ENCODE data around the gene CCDC88C.
A peak's percentile ranks its signal among the peaks of the same experiment; 100 is the strongest.
"Not testable (repeated sequence)": the region's sequence is repeated elsewhere in the genome, so short reads cannot be mapped to it uniquely, and the experiment has no call there.

CCDC88C gene

GRCh38 chr14:91417120-91417982, at the start of gene CCDC88C:
CCDC88C (minus strand) TSS chr14:91417820; CDS start chr14:91417690, 130 bp downstream.
- peak; percentile 76 for DNase-seq (ENCODE audit: low read depth, low spot score)

GRCh38 chr14:91466192-91466591, 48.6 kb upstream of the CCDC88C start:
- no peak for DNase-seq (ENCODE audit: low read depth, low spot score)

- DNase-seq (ENCODE audit: low read depth, low spot score): no peak
These were observed 47.1 kb upstream of the CCDC88C start for GRCh38 chr14:91464615-91465205.

- no peak for DNase-seq (ENCODE audit: low read depth, low spot score)
These were observed 41.0 kb upstream of the CCDC88C start for GRCh38 chr14:91458612-91459011.

- no peak for DNase-seq (ENCODE audit: low read depth, low spot score)
These were observed 38.7 kb upstream of the CCDC88C start for GRCh38 chr14:91456283-91456682.

GRCh38 chr14:91454580-91454979, 37.0 kb upstream of the CCDC88C start:
- DNase-seq (ENCODE audit: low read depth, low spot score): no peak

GRCh38 chr14:91454155-91454554, 36.5 kb upstream of the CCDC88C start:
- no peak for DNase-seq (ENCODE audit: low read depth, low spot score)

- DNase-seq (ENCODE audit: low read depth, low spot score): no peak
These were observed 36.1 kb upstream of the CCDC88C start for GRCh38 chr14:91453744-91454143.

- DNase-seq (ENCODE audit: low read depth, low spot score): no peak
These were observed 26.9 kb upstream of the CCDC88C start for GRCh38 chr14:91444335-91445020.

GRCh38 chr14:91439345-91439744, 21.7 kb upstream of the CCDC88C start:
- no peak for DNase-seq (ENCODE audit: low read depth, low spot score)

GRCh38 chr14:91438845-91439244, 21.2 kb upstream of the CCDC88C start:
- no peak for DNase-seq (ENCODE audit: low read depth, low spot score)

- DNase-seq (ENCODE audit: low read depth, low spot score): not testable (repeated sequence)
These were observed 18.6 kb upstream of the CCDC88C start for GRCh38 chr14:91436266-91436665.

- no peak for DNase-seq (ENCODE audit: low read depth, low spot score)
These were observed 11.8 kb upstream of the CCDC88C start for GRCh38 chr14:91429385-91429784.

- not testable (repeated sequence) for DNase-seq (ENCODE audit: low read depth, low spot score)
These were observed 11.3 kb upstream of the CCDC88C start for GRCh38 chr14:91428931-91429330.

- DNase-seq (ENCODE audit: low read depth, low spot score): not testable (repeated sequence)
These were observed 7.9 kb upstream of the CCDC88C start for GRCh38 chr14:91425531-91425944.

- no peak for DNase-seq (ENCODE audit: low read depth, low spot score)
These were observed 7.4 kb upstream of the CCDC88C start for GRCh38 chr14:91424813-91425530.

- DNase-seq (ENCODE audit: low read depth, low spot score): no peak
These were observed 3.1 kb upstream of the CCDC88C start for GRCh38 chr14:91420686-91421085.

GRCh38 chr14:91419451-91419850, 1.8 kb upstream of the CCDC88C start:
- no peak for DNase-seq (ENCODE audit: low read depth, low spot score)

GRCh38 chr14:91419044-91419397, 1.4 kb upstream of the CCDC88C start:
- DNase-seq (ENCODE audit: low read depth, low spot score): no peak

- peak; percentile 80 for DNase-seq (ENCODE audit: low read depth, low spot score)
These were observed 895 bp upstream of the CCDC88C start for GRCh38 chr14:91418387-91419043.

GRCh38 chr14:91417983-91418386, 365 bp upstream of the CCDC88C start:
- DNase-seq (ENCODE audit: low read depth, low spot score): no peak

Measured in astrocyte of the hippocampus (primary cell).